BE2C (cell line): ENCODE measurements around the gene MYOZ1. TPM values are rescaled to one million over a fixed set of nuclear protein-coding genes. Genes with fewer than 3 reads are reported as not detected.
A peak's percentile ranks its signal among the peaks of the same experiment; 100 is the strongest.
"Not testable (repeated sequence)": the region's sequence is repeated elsewhere in the genome, so short reads cannot be mapped to it uniquely, and the experiment has no call there.

Experiments
- DNase-seq: peaks from one replicate; pipeline ENCODE4 v3.0.0-alpha.2; 2020
- H3K27me3 ChIP-seq: fragments of 250-450 bp; sonication (Bioruptor Pico); 2 replicates; pipeline ENCODE4 v1.5.1; 2020; ENCODE audit warnings: mild to moderate bottlenecking
- H3K36me3 ChIP-seq: fragments of 250-450 bp; sonication (Bioruptor Pico); 2 replicates; pipeline ENCODE4 v1.5.1; 2020; ENCODE audit warnings: mild to moderate bottlenecking
- H3K4me1 ChIP-seq: fragments of 250-450 bp; sonication (Bioruptor Pico); 2 replicates; pipeline ENCODE4 v1.5.1; 2020
- H3K4me3 ChIP-seq: 2 replicates; pipeline ENCODE4 v1.5.1; 2011; ENCODE audit warnings: low read depth, low read length
- H3K9me3 ChIP-seq: fragments of 250-450 bp; sonication (Bioruptor Pico); 2 replicates; pipeline ENCODE4 v1.5.1; 2020
- polyA plus RNA-seq: library from polyadenylated mRNA; unstranded; fragments of >200 nt; gene quantifications from one replicate; pipeline ENCODE4 v1.2.1, GENCODE V29; 2012; ENCODE audit warnings: low read depth, missing spikeins; ENCODE audit not compliant: insufficient read length, insufficient read depth
- TF ChIP-seq, protein P1 (sequence below): IDR thresholded peaks from 2 replicates; pipeline ENCODE4 v1.5.1; 2012; ENCODE audit warnings: mild to moderate bottlenecking, low read depth, low read length

Gene MYOZ1, protein sequence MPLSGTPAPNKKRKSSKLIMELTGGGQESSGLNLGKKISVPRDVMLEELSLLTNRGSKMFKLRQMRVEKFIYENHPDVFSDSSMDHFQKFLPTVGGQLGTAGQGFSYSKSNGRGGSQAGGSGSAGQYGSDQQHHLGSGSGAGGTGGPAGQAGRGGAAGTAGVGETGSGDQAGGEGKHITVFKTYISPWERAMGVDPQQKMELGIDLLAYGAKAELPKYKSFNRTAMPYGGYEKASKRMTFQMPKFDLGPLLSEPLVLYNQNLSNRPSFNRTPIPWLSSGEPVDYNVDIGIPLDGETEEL
- polyA plus RNA-seq = not detected

DNA sequence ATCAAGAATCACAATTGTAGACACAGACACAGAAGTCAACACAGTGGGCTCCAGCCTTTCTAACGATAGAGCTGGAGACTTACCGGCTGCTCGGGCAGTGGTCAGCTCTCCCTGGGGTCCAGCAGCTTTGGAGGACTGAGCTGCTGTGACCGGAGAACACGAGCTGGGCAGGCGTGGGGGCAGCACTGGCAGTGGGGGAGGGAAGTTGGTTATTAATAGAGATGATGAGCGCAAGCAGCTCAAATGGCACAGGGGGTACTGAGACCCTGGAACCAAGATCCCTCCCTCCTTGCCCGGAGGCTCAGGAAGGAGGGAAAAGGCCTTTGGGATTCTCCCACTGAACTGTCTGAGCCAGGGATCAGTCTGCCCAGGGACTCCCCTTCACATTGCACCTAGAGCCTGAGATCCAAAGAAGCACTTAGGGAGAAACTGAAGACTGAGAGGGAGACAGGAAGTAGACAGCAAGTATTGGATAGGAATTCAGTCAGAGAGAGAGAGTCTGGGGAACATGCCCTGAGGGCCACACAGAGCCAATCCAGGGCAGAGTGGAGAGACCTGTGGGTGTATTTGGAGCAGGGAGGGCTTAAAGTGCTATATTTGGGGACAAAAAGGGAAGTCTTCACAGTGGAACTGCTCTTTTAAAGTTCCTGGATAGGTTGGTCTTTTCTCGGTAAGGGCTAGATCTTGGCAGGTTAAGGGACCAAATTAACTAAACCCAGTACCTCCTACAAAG is at the start of gene MYOZ1:
MYOZ1 (minus strand) TSS at position 147 of the 733 bp plus-strand sequence. CDS start 1,457 bp downstream, outside the sequence.
- Histone ChIP-seq H3K9me3 (no peaks in the 10 kb centered on the region), H3K36me3 (no peaks in the 10 kb centered on the region), H3K4me1 (no peaks in the 10 kb centered on the region), H3K27me3 (no peaks in the 10 kb centered on the region), H3K4me3 (no peak within 1 kb of the TSS)
- no peak for DNase-seq
- TF ChIP-seq, protein P1, sequence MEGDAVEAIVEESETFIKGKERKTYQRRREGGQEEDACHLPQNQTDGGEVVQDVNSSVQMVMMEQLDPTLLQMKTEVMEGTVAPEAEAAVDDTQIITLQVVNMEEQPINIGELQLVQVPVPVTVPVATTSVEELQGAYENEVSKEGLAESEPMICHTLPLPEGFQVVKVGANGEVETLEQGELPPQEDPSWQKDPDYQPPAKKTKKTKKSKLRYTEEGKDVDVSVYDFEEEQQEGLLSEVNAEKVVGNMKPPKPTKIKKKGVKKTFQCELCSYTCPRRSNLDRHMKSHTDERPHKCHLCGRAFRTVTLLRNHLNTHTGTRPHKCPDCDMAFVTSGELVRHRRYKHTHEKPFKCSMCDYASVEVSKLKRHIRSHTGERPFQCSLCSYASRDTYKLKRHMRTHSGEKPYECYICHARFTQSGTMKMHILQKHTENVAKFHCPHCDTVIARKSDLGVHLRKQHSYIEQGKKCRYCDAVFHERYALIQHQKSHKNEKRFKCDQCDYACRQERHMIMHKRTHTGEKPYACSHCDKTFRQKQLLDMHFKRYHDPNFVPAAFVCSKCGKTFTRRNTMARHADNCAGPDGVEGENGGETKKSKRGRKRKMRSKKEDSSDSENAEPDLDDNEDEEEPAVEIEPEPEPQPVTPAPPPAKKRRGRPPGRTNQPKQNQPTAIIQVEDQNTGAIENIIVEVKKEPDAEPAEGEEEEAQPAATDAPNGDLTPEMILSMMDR = no peak

DNA sequence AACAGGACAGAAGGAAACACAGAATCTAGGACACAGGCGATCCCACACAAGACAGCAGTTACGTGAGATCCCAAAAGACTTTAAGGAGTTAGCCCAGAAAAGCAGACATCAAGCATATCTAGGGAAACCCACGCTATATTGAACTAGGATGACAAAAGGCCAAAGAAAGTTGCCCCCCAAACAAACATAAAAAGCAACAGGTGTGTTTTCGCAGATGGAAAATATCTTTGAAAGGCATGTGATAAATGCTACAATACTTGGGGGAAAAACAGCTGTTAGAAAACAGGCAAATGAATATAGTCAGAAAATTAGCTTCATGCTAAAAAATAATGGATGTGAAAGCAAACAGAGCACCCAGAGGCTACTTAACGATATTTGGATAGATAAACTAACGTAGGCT is 49.5 kb upstream of the MYOZ1 start:
- not testable (repeated sequence) for H3K36me3 ChIP-seq, H3K4me1 ChIP-seq, H3K27me3 ChIP-seq, H3K9me3 ChIP-seq, H3K4me3 ChIP-seq, DNase-seq

DNA sequence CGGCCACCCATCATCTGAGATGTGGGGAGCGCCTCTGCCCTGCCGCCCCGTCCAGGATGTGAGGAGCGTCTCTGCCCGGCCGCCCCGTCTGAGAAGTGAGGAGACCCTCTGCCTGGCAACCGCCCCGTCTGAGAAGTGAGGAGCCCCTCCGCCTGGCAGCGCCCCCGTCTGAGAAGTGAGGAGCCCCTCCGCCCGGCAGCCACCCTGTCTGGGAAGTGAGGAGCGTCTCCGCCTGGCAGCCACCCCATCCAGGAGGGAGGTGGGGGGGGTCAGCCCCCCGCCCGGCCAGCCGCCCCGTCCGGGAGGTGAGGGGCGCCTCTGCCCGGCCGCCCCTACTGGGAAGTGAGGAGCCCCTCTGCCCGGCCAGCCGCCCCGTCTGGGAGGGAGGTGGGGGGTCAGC is 48.3 kb upstream of the MYOZ1 start:
- H3K4me3 ChIP-seq, DNase-seq, H3K36me3 ChIP-seq, H3K9me3 ChIP-seq, H3K27me3 ChIP-seq, H3K4me1 ChIP-seq: not testable (repeated sequence)

DNA sequence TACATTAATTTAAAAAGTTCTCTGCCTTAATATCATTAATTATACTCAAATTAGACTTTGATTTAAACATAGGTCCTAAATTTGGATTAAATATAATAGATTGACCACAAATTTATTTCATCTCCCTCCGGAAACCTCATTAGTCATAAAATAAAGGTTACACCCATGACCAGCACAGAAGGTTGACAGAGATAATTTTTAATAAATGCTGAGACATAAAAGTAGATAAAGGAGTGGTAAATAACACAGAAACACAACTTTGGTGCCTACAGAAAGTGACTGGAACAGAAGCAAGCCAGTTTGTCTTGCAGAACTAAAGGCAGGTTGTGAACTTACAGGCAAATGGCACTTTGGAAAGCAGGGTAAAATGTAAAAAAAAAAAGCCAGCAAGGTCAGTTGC is 46.4 kb upstream of the MYOZ1 start:
- not testable (repeated sequence) for H3K4me3 ChIP-seq, H3K9me3 ChIP-seq, H3K36me3 ChIP-seq, H3K27me3 ChIP-seq, DNase-seq, H3K4me1 ChIP-seq

DNA sequence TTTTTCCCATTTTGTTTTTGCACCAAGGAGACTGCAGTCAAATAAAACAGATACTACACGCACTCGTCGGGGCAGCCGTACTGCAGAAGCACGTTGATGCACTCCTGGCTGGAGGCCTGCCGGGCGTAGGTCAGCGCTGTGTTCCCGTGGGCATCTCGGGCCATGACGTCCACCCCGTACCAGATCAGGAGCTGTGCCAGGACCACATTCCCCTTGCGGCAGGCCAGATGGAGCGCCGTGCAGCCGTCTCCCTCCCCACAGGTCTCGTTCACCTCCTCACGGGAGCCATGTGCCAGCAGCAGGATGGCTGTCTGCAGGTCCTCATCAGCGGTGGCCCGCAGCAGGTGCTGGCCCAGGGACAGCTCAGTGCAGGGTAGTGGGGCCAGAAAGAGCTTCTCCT is 33.3 kb upstream of the MYOZ1 start:
- not testable (repeated sequence) for H3K4me1 ChIP-seq, DNase-seq, H3K4me3 ChIP-seq, H3K9me3 ChIP-seq, H3K36me3 ChIP-seq, H3K27me3 ChIP-seq

DNA sequence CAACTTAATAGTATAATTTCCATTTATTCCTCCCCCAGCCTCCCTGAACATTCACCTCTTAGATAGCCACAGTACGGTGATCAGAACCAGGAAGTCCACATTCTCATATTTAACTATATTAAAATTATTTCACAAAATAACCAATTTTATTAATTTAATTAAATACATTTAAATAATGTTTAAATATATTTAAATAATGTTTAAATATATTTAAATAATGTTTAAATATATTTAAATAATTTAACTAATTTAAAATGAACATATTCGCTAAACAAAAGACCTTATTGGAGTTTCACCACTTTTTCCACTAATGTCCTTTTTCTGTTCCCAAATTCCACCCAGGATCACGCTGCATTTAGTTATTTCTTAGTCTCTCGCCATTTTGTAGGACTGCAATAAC is 27.1 kb upstream of the MYOZ1 start:
- H3K36me3 ChIP-seq, H3K4me3 ChIP-seq, H3K27me3 ChIP-seq, DNase-seq, H3K4me1 ChIP-seq, H3K9me3 ChIP-seq: not testable (repeated sequence)

DNA sequence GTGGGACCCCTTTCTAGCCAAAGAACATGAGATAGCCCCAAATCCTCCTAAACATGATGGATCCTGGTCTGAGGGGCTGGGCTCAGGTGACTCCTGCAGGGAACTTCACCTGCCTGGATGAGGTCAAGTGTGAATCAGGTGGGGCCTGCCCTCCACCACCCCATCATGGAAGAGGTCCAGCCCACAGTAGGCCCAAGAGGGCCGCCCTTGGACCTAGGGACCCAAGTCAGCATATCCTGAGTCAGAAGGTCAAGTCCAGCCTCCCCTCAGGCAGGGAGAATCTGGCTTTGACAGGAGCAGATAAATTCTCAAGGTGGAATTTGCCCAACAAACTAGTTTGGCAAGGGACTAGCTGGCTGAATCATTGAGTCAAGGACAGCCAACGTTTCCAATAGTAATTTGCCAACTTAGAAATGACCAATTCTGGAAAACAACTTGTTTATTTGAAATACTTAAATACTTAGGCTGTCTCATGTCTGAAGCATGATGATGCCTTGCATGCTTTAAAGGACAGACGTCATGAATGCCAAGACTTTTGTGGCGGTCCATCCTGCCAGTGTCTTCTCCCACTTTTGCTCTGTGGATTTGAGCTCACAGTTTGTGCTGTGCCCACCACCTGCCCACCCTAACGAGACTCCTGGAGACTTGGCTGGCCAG is 25.0 kb upstream of the MYOZ1 start:
- not testable (repeated sequence) for DNase-seq, H3K27me3 ChIP-seq, H3K36me3 ChIP-seq, H3K4me1 ChIP-seq, H3K4me3 ChIP-seq, H3K9me3 ChIP-seq

DNA sequence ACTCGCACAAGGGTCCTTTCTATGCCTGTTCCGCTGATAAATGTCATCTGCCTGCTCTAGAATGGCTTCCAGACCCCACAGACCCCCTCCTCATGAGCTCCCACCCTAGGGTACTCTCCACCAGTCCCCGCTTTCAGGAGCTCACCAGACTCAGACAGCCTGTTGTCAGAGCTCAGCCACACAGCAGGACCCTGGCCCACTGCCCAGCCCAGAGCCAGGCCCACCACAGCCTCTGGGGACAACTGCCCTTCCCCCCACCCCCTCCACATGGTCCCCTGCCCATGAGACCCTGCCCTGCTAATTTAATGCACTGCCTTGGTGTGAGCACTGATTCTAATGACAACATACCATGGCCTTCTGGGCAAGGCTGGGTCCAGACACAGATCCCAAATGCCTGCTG is 24.3 kb upstream of the MYOZ1 start:
- peak; percentile 41 for DNase-seq
- H3K36me3 ChIP-seq, H3K9me3 ChIP-seq: not testable (repeated sequence)

DNA sequence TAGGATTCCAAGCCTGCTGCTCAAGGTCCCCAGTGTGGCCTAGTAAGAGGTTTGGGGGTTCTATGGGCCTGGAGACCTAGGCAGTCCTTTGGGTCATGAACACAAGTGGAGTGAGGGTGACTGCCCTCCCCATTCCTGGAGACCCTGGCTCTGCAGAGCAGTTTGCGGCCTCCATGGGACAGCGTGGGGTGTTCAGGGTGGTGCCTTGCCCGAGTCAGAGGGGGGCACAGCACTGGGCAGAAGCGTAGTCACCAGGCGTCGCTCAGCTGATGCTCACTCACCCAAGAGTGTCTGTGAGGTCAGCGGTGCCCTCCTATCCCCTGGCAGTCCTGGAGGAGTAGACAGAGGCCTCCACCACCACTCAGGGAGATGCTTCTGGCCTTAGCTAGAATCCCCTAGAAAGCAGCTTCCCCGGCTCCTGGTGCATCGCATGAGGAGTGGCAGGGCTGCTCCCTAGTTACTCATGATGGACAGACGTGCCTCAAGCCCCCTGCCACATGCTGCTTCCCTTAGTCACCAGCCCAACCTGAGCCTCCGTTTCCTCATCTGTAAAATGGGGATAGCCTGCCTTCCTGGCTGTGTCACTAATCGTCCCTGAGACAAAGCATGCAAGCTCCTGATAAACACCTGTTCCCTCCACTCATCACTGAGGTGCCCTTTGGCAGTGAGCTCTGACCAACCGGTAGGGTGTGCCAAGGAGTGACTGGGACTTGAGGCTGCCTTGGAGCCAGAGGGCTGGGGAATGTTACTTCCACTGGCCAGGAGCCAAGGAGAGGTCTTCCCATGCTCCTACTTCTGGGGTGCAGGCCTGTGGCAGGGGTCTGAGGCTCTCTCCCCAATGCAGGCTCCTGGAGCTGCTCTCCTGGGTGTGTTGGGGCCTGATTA is 23.1 kb upstream of the MYOZ1 start:
- not testable (repeated sequence) for DNase-seq, H3K27me3 ChIP-seq, H3K9me3 ChIP-seq

More for the DNA sequence above, 24.3 kb upstream of the MYOZ1 start:
- not testable (repeated sequence) for H3K4me3 ChIP-seq, H3K4me1 ChIP-seq, H3K27me3 ChIP-seq

DNA sequence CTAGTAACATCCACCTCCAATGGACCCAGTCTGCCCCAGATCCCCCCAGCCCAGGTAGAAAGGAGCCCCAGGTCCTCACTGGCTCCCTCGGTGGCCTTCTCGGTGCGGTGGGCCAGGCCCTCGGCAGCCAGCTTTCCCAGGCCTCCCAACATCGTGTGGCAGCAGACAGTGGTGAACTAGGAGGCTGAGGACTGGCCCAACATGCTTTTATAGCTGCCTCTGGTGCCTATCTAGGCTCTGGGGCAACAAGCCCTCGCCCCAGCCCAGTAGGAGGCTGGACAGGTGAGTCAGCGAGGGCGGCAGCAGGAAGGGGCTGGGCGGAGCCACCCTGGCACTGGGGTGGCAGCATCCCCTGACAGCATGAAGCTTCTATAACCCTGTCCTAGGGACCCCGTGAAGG is 22.3 kb upstream of the MYOZ1 start:
- not testable (repeated sequence) for H3K4me1 ChIP-seq, H3K9me3 ChIP-seq, H3K27me3 ChIP-seq, DNase-seq, H3K36me3 ChIP-seq, H3K4me3 ChIP-seq

More for the DNA sequence above, 23.1 kb upstream of the MYOZ1 start:
- not testable (repeated sequence) for H3K36me3 ChIP-seq, H3K4me3 ChIP-seq, H3K4me1 ChIP-seq

DNA sequence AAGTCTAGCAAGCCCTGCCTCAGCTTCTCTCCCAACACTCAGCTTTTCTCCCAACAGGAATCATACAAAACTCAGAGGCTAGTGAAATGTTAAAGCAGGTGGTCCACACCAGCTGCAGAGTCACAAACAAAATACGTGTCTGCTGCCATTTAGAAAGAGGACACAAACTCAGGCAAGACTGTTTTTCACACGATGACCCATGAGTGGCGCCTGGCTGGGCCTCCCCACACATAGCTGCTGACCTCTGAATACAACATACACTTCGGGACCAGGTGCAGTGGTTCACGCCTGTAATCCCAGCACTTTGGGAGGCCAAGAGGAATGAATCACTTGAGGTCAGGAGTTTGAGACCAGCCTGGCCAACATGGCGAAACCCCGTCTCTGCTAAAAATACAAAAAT is 21.4 kb upstream of the MYOZ1 start:
- not testable (repeated sequence) for H3K4me3 ChIP-seq, DNase-seq, H3K4me1 ChIP-seq, H3K36me3 ChIP-seq, H3K9me3 ChIP-seq, H3K27me3 ChIP-seq
